ENCODE data around the gene TGFBI.

GRCh38 chr5:135979510-135979909, 49.3 kb upstream of the TGFBI start:
- no peak for TF ChIP-seq EZH2 (IDR thresholded peaks at IDR 0.05; ENCODE audit: borderline replicate concordance, low read length)
- no peak for TF ChIP-seq CTCF (IDR thresholded peaks at IDR 0.05; ENCODE audit: low read length)

Data from OCI-LY1 (cell line).